HPDE6-E6E7 (cell line): ENCODE data around the gene CPLX1.
"Not testable (repeated sequence)": the region's sequence is repeated elsewhere in the genome, so short reads cannot be mapped to it uniquely, and the experiment has no call there.

ENCODE experiments used
- DNase-seq: peaks from one replicate; pipeline ENCODE4 v3.0.0; 2011; ENCODE audit warnings: missing footprints; ENCODE audit errors: extremely low spot score

CPLX1 gene

DNA sequence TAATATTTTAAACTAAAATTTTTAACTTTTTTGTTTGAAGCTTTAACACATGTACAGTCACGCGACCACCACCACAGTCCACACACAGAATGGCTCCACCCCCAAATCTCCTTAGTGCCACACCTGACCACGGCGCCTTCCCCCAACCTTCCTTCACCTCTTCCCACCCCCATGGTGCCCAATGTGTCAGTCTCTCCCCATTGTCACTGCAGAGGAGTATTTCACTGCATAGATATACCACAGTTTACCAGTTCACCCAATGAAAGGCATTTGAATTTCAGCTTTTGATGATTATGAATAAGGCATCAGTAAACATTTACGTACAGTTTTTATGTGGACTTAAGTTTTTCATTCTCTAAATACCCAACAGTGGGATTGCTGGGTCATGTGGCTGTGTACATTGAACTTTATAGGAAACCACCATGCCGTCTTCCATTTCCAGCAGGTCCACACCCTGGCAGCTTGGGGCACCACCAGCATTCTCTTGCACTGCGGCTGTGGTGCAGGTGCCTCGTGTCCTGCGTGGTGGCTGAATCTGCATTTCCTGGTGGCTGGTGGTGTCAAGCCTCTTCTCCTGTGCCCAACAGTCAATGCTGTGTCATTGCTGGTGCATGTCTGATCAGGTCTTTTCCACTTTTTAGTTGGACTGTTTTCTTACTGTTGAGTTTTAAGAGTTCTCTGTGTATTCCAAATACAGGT lies 49.0 kb downstream of the CPLX1 start:
- no peak for DNase-seq

DNA sequence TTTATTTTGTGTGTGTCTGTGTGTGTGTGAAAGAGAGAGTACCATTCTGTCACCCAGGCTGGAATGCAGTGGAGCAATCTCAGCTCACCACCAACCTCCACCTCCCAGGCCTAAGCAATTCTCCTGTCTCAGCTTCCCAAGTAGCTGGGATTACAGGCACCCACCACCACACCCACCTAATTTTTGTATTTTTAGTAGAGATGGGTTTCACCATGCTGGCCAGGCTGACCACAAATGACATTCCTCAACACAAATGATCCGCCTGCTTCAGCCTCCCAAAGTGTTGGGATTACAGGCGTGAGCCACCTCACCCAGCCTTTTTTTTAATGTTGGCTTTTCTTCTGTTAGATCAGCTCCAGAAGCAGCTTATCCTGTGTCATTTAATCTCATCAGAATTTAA lies 50.4 kb downstream of the CPLX1 start:
- not testable (repeated sequence) for DNase-seq

DNA sequence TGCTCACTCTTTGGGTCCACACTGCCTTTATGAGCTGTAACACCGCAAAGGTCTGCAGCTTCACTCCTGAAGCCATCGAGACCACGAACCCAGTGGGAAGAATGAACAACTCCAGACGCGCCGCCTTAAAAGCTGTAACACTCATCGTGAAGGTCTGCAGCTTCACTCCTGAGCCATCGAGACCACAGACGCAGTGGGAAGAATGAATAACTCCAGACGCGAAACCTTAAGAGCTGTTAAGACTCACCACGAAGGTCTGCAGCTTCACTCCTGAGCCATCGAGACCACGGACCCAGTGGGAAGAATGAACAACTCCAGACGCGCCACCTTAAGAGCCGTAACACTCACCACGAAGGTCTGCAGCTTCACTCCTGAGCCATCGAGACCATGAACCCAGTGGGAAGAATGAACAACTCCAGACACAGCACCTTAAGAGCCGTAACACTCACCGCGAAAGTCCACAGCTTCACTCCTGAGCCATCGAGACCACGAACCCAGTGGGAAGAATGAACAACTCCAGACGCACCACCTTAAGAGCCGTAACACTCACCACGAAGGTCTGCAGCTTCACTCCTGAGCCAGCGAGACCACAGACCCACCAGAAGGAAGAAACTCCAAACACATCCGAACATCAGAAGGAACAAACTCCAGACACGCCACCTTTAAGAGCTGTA lies 51.4 kb downstream of the CPLX1 start:
- DNase-seq = not testable (repeated sequence)

DNA sequence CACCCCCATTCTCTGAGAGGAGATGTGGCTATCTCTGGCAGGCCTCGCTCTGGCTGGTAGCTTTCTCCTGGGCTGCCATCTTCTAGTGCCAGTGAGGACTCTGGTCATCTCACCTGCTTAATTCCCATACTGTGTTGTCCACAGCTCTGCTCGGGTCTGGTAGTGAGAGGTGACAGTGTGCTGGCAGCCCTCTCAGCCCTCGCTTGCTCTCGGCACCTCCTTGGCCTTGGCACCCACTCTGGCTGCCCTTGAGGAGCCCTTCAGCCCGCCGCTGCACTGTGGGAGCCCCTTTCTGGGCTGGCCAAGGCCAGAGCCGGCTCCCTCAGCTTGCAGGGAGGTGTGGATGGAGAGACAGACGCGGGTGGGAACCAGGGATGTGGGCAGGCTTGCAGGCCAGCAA lies 52.7 kb downstream of the CPLX1 start:
- no peak for DNase-seq

DNA sequence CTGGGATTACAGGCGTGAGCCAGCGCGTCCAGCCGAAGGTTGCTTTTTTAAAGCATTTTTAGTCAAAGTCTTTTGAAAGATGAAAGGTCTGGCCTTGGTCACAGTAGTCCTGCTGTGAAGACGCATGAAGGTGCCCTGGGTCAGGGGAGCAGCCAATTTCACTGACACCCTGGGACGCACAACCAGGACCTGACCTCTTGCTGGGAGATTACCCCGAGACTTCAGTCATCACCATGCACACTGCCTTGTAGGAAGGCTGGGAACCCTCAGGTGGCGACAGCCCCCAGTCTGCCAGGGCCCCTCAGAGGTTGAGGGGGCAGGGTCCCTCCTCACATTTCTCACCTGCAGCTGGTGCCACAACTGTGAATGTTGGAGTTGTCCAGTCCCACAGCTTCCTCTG lies 53.2 kb downstream of the CPLX1 start:
- DNase-seq = no peak

DNA sequence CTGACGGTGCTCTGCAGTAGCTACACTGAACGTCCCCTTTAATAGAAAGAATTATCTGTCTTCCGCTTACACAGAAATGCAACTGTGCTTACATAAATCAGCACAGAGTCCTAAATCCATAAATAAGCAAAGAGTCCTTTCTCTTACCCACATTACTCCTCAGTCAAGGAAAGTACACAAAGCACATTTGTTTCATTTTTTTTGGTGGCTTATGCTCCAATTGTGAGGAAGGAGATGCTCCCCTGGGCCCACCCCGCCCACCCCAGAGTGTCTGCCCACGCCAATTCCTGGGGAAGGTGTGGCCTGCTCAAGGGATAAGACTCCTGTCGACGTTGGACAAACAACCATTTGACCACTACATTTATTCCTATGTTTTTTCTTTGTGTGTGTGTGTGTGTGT lies 53.8 kb downstream of the CPLX1 start:
- DNase-seq = no peak

DNA sequence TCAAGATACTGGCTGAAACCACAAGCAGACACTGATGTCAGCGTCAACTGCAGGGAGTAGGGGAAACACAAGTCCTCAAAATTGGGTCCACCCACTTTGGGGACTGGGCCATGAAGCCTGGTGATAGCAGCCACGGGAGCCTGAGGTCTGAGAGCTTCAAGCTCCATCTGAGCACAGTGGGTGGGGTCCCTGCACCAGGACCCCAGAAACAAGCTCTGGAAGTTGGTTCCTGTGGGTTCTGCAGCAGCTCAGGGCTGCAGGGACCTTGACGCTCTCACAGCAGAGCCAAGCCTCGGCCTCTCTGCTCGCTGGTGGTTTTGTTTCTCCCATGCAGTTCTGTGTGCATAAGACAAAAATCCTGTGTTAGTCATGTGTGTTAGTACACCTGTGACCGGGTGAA lies 54.5 kb downstream of the CPLX1 start:
- no peak for DNase-seq

DNA sequence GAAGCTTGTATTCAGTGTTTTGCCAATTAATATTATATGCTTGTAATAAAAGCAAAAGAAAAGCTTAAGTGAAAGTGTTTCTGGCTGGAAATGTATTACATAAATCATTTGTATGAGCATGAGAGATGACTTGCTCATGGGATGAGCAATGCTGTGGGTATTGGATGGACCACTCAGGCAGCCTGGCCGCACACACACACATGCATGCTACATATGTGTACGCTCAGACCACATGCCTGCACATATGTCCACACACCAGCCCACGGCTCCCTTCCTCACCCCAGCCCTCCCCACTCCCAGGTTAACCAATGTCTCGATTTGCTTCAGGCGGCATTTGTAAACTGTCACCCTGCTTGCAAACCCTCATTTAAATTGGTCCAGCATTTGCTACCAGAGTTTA lies 55.9 kb downstream of the CPLX1 start:
- no peak for DNase-seq

DNA sequence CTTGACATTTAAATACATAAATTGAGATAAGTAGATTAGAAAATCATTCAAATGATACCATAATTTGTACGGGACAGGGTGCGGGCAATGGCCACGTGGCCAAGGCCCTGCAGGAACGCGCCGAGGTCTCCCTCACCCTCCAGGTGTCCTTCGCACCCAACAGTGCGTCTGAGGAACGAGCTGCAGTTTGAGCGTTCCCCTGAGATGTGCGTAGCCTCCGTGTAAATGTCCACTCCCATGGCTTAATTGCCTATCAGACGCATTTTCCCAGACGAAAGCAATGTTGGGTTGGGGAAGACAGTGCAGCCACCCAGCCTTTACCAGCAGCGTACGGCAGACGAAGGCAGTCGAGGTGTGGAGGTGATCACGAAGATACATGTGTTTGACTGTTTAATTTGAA lies 56.4 kb downstream of the CPLX1 start:
- no peak for DNase-seq

DNA sequence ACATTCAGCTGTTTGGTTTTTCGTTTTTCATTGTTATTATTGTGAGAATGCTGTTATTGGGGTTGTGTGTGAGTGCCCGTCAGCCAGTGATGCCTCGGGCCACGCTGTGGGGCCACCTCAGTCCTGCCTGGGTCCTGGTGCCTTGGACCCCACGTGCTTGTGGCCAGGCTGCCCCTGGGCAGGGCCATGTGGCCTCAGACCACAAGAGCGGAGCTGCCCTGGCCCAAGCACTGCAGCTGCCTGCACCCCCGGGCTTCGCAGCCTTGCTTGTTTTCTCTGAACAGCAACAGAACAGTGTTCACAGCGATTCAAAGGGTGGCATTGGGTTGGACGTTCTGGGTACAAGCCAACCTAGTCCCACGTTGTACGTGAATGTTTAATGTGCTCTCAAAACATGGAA lies 56.9 kb downstream of the CPLX1 start:
- DNase-seq = no peak

DNA sequence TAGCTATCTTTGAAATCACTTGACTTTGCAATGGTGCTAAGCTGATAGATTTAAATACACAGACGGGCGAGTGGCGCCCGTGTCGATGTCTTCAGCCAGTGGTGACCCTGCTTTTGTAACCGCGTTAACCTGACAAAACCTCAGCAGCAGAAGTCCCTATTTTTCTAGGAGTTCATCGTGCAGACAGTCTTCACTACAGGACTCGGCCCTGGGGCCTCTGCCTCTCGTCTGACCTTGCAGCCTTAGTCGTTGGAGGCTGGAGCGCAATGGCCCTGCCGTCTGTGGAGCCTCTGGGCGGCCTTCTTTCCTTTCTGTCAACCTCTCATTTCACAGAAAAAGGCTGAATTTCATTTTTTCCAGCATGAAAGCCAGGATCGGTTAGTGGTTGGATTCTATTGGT lies 57.9 kb downstream of the CPLX1 start:
- DNase-seq = no peak

DNA sequence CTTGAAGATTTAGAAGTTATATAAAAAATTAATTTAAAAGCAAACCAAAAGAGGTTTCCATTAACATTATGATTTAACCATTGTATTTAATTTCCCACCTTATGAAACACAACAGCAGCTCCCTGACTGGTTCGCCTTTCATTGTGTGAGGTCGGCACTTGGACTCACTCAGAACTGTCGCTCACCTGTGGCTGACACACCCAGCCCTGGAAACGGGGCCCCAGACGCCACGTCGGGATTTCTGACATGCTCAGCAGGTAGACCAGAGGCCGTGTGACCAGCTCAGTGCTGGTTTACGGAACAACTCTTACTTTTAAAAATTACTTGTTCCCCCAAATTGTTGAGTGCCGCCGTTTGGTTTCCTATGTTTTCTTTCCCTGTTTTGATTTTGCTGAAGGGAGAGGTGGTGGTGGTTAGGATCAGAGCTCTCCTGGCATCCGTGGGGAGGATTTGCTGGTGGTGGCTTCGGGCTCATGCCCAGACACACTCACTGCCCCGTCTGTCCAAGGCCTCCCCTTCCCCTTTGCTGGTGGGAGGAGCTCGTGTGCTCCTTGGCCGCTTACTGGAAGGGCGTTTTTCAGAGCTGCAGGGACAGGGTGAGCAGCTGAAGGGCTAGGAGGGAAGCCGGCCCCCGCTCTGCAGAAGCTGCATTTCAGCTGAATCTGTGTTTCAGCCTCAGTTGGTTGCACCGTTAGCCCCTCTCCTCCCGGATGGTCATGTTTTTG lies 59.2 kb downstream of the CPLX1 start:
- DNase-seq = no peak

DNA sequence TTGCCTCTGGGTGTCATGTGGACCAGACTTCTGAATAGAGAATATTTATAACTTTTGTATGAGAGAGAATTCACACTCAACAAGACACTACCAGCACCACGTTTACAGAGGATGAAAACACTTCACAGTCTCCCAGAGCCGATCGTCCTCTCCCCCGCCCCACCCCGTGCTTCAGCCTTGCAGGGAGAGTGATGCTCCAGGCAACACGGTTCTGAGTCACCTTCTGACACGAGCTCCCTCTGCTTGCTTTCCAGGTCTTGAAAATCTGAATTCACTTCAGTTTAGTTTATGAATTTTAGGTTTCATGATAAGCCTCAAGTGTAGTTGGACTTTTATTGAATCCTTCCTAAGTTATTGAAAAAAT lies 59.8 kb downstream of the CPLX1 start:
- DNase-seq = peak; percentile 89

DNA sequence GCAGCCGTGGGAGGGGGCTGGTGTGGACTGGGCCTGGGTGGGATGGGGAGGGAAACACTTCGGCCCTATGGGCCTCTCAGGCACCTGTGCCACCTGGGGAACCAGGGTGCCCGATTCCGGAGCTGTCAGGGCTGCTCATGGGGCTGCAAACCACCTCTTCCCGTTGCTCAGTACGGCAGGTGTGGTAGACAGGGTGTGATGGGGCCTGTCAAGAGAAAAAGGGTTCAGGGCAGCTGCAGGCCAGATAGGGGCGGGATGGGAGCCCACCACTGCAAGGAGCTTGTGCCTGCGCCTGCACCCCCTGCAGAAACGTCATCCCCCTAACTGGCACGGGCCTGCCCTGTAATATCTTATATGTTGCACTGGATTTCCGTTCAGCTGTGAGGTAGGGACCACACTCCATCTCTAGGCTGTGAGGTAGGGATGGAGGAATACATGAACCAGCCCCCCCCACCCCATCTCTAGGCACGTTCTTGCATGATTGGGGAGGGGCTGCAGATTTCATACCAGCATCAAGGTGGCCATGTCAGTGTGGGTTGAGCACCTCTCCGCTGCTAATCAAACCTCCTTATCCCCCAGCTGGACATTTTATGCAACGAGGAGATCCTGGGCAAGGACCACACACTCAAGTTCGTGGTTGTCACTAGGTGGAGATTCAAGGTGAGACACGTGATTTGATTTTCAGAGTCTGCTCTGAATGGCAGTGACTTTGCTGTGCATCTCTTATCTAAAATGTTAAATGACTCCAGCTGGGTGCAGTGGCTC lies 61.3 kb downstream of the CPLX1 start:
- no peak for DNase-seq

DNA sequence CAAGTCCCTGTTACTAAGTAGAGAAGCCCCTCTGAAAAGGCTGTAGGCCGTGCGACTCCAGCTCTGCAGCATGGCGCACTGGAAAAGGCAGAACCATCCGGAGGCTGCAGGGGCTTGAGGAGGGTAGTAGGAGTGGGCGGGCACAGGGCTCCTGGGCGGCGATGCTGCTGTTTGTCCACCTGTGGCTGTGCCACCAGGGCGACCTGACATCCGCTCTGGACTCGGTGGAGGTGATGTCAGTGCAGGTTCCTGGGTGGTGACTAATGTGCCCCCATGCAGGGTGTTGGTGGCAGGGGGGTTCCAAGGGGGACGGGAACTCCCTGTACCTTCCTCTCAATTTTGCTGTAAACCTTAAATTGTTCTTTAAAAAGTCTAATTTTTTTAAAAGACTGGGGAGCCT lies 62.0 kb downstream of the CPLX1 start:
- DNase-seq = no peak

DNA sequence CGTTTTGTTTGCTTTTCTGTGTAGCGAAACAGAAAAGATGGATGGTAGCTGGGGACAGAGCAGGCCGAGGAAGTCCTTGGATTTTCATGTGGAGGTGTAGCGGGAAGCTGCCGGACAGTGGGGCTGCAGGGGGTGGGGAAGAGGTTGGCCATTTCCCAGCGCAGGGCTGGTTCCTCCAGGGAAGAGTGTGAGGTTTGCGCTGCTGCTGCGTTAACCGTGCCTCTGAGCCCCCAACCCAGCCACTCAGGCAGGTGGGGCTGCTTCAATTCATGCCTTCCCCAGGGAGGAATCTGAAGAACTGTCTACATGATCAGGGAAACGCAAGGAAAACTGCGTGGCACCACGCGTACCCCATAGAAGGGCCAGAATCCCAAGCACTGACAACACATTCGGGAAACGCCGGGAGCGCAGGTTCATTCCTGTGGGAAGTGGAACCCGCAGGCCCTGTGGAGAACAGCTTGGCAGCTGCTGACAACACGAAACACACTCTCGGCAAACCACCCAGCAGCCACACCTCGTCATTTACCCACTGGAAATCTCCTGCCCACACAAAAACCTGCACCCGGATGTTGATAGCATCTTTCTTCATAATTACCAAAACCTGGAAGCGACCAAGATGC lies 62.6 kb downstream of the CPLX1 start:
- DNase-seq = no peak

DNA sequence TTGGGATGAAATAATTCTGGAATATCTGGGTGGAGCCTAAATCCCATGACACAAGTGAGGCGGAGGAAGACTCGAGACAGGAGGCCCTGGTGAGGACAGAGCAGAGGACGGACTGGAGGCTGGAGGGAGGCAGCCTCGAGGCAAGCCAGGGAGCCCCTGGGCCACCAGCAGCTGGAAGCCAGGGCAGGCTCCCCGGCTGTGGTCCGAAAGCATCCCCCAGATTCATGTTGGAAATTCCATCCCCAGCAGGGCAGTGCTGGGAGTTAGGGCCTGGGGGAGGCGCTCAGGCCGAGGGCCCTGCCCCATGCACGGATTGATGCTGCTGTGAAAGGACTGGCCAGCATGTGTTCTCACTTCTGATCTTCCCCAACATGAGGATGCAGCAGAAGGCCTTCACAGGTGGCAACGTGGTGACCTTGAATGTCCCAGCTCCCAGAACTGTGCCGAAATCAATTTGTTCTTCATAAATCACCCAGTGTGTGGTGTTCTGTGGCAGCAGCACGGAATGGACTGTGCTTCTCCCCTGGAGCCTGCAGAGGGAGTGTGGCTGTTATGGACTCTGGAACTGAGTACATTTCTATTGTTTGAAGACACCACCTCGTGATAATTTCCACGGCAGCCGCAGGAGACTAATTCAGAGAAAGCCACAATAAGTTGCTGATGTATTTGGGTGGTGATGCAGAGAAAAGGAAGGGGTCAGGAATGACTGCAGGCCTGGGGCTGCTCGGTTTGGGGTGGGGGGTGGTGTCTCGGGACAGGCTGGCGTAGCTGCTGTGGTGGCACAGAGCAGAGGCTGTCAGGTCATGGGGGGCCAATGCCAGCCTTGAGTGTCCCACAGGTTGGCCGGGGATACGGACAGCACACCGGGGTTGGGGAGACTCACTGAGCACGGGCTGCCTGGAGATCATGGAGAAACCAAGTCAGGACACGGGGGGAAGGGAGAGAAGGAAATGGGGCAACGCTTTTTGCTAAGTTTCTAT lies 63.4 kb downstream of the CPLX1 start:
- DNase-seq = no peak

DNA sequence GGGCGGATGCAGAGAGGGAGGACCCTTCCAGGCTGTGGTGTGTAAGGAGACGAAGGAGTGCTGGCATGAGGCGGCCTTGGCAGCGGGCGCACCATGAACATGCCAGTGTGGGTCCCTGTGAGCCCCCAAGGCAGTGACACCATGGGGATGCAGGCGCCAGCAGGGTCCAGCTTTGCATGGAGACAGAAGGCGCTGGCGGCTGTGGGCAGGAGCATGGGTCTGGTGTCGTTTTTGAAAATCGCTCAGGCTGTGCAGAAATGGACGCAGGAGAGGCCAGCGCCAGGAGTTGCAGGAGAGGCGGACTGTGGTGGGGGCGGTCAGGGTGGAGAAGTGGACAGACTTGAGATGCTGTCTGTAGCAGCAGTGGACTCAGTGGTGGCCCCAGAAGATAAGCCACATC lies 64.2 kb downstream of the CPLX1 start:
- DNase-seq = no peak

DNA sequence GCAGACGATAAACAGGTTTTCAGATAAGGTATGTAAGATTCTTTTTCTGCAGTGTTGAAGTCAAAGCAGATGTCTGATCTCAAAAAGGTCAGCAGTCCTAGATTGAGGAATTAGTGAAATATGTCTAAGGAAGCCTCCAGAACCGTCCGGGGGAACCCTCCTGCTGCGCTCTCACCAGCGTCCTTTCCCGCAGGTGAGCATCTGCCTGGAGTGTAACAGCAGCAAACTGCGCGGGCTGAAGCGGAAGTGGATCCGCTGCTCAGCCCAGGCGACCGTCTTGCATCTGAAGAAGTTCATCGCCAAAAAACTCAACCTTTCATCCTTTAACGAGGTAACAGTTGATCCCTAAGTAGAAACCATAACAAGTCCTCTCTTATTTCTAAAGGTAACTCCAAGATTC lies 64.8 kb downstream of the CPLX1 start:
- DNase-seq = no peak

DNA sequence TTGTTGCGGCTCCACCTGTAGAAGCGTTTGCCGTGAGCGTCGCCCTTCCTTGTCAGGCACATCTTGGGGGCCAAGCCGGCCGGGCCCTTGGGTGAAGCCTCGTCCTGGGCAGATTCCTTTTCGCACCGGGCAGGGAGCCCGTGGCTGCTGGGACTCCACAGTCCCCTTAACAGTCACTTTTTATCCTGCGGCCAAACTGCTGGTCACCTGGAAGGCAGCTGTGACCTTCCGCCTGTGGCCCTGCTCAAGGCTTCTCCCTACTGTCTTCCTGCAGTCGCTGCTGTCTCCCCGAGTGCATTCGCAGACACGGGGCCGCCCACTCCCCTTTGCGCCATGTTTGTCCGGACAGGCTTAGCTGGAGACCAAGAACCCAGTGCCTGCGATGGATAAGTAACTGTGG lies 65.3 kb downstream of the CPLX1 start:
- DNase-seq = no peak

DNA sequence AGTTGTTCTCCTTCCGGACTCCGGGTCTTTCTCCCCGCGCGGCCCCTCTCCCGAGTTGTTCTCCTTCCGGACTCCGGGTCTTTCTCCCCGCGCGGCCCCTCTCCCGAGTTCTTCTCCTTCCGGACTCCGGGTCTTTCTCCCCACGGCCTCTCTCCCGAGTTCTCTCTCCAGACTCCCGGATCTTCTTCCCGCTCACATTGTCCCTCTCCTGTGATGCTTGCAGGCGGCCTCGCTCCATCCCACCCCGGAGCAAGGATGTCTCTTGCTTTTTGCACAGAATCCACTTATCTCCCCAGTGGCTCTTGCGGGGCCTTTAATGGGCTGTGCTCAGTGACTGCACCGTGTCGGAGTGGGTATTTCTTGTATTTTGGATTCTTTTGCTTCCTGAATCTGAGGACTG lies 66.1 kb downstream of the CPLX1 start:
- not testable (repeated sequence) for DNase-seq
